GM21367 (cell line): ENCODE measurements around the gene SHC1.
A peak's percentile ranks its signal among the peaks of the same experiment; 100 is the strongest.

Experiments
- ATAC-seq: cut with Tn5 transposase; IDR thresholded peaks from one replicate; pipeline ENCODE4 v1.9.1; 2021; ENCODE audit not compliant: unreplicated experiment

The SHC1 gene

GRCh38 chr1:154940651-154941194, 29.8 kb downstream of the SHC1 start:
- no peak for ATAC-seq

- no peak for ATAC-seq
Observed at GRCh38 chr1:154940213-154940560, 30.4 kb downstream of the SHC1 start.

DNA sequence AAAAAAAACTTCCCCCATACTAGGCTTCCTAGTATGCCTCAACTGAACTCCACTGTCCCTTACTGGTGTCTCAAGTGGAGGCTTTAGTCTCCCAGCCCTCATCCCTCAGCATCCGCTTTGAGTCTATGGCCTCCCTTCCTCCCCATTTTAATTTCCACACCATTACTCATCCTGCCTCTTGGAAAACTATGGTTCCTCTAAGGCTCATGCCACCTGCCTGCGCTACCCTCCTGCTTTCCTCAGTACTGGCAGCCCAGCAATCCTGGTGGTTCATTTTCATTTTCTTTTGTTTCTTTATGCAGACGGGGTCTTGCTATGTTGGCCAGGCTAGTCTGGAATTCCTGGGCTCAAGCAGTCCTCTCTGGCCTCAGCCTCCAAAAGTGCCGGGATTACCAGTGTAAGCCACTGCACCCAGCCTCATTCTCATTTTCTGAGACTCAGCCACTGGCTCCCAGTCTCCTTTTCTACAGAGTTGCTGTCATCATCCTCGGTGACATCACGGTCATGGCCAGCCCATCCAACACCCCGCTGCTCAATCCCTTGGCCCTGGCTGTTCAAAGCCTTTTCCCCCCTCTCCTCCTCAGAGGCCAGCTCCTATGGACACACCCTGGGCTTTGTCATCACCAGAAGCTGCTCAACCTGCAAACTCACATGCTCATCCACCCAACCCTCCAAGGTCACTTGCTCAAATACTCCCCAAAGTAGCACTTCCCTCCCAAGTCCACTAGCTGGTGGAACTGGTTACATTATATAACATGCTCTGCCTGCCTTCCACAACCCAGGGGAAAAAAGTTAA, 31.7 kb downstream of the SHC1 start:
- ATAC-seq: no peak

- no peak for ATAC-seq
Observed at GRCh38 chr1:154937988-154938386, 32.6 kb downstream of the SHC1 start.

DNA sequence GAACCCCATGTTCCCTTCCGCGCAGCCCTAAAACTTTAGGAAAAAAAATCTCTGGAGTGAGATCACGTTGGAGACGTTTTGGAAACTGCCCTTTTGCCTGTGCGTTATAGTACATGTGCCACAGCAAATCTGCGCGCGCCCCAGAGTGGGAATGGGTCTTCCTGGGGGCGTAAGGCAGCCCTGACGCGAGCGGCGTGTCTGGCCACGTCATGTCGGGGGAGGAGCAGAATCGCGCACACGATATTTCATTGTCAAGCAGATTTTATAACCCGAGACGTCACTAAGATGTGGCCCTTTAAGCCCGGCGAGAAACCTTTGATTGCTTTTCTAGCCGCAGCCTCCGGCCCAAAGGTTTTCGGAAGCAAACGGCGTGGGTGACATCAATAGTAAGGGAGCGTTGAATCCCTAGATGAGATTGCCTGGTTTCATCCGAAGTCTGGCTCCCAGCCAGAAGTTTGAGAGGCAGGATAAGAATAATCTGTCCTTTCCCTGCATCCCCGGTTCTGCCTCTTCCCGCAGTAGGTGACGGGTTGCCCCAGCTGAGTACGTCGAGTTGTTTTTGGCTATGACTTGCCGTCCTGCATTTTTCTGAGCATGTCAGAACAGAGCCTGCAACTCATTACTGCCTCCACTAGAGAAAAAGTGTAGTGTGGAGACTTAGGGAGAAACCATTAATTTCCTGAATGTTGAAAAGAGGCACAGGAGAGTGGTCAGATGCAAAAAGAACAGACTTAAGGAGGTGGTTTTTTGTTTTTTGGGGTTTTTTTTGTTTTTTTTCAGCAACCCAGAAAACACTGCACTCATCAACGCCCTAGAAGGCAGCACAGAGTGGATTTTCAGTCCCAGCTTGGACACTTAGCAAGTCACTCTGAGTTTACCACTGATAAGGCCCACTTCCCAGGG, 33.2 kb downstream of the SHC1 start:
- ATAC-seq: peak; percentile 31

- peak; percentile 47 for ATAC-seq
Observed at GRCh38 chr1:154936555-154937084, 33.9 kb downstream of the SHC1 start, which contains the start of gene PMVK. PMVK (minus strand) TSS chr1:154936719; CDS start chr1:154936685, 34 bp downstream.

DNA sequence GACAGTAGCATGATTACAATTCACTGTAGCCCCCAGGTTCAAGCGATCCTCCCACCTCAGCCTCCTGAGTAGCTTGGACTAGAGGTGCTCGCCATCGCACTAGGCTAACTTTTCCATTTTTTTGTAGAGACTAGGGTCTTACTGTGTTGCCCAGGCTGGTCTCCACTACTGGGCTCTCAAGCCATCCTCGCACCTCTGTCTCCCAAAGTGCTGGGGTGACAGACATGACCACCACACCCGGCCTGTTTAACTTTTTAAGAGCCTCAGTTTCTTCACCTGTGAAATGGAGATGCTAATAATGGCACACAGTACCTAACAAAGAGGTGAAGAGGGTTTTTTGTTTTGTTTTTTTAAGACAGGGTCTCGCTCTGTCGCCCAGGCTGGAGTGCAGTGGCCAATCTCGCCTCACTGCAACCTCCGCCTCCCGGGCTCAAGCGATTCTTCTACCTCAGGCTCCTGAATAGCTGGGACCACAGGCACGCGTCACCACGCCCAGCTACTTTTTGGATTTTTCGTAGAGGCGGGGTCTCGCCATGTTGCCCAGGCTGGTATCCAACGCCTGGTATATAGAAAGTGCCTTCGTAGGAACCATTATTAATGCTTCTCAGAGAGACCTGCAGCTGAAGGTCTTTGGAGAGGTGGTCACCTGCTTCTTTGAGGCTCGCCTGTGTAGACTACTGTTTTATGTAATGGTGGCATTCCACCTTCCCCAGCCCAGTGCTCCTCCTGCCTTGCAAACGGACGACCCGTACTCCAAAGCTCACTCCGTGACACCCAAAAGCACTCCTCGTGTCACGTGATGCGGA, 34.6 kb downstream of the SHC1 start:
- no peak for ATAC-seq

DNA sequence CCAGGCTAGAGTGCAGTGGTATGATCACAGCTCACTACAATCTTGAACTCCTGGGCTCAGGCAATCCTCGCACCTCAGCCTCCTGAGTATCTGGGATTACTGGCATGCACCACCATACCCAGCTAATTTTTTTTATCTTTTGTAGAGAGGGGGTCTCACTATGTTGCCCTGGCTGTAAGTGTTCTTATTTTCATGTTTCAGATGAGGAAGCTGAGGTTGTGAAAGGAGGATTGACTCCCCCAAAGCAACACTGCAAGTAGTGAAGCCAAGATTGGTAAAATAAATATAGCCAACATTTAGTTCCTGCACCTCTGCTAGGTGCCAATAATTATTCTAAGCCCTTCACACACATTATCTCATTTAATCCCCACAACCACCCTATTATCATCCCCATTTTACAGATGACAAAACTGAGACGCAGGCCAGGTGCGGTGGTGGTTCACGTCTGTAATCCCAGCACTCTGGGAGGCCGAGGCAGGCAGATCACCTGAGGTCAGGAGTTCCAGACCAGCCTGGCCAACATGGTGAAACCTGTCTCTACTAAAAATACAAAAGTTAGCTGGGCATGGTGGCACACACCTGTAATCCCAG, 36.1 kb downstream of the SHC1 start:
- no peak for ATAC-seq

GRCh38 chr1:154931940-154932487, 38.5 kb downstream of the SHC1 start:
- ATAC-seq: no peak

DNA sequence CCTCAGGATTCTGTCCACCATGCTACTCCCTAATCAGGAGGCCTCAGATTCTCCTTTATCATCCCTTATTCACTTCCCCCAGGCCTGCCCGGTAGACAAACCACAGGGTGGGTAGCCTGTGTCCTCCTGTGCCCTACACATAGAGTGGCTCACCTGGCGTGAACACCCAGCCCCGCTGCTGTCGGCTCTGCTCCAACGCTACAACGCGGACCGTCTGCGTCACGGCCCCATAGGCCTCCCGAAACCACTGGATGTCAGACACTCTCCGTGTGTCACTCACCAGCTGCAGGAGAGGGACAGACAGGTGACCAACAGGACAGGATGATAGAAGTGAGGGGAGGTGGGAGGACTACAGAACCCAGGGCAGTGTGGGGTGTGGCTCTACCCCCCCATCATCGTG, 44.3 kb downstream of the SHC1 start:
- ATAC-seq: no peak

DNA sequence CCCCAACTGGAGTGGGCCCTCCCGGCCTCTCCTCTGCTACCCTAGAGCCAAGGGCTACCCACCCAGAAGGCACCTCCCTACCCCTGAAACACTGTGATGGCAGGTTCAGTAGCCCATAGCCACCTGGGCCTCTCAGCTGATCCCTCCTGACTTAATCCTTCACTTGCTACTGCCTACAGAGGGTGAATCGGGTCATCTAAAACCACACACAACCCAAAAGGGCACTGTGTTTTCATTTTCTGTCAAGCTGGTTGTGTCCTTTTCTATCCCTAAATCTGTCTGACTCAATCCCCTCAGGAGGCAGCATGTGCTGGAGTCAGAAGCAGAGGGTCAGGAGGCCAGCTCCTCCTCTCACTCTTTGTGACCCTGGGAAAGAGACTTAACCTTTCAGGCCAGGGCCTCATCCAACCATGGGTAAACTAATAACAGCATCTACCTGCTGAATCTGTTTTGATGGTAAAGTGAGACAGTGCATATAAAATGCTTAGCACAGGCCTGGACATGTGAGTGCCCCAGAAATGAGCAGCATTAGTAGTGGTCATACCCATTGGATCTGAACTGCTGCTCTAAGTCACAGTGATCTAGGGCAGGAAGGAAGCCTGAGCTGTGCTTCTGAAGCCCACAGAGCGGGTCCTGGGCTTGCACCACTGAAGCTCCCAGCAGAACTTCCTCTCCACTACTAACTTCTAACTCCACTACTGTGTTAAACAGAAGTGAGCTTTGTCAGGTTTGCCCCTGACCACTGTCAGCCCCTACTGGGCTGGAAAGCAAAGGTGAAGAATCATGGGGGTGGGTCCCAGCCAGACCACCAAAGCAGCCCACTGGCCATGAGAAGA, 45.0 kb downstream of the SHC1 start:
- ATAC-seq: no peak

GRCh38 chr1:154923695-154924094, 46.9 kb downstream of the SHC1 start:
- ATAC-seq: no peak

DNA sequence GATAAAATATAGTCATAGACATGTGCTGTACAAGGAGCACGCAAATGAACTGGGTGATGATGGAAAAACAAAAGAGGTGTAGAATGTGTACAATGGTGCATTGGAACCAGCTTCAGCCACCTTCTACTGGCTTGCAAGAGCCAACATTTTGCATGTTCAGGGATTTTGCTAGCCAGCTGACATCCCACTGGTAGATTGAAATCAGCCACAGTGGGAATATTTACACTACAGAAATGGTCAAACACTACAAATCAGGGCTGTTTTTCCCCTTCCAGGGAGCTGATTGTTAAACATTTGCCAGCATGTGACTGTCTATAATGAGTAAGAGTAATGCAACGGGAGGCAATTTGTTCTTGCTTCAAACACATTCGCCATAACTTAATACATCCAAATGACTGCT, 57.3 kb downstream of the SHC1 start:
- no peak for ATAC-seq

DNA sequence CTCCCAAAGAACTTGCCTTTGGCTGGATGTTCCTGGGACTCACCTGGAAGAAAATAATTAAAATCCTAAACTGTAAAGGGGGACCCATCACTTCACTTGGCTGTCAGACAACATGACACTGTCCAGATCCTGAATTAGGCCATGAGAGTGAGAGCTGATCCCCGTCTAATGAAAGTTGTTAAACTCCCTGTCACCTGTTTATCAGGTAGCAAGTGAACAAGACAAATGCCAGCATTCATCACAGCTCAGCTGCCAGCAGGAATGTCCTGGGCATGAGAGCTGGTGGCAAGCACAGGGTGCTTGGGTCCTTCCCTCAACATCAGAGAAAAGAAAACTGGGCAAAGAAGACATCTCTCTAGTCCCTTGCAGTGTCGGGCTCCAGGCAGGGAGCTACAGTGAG, 57.8 kb downstream of the SHC1 start:
- no peak for ATAC-seq
